Endothelial cell of umbilical vein (primary cell): ENCODE measurements around the gene LIN7A. TPM values are rescaled to one million over a fixed set of nuclear protein-coding genes. Genes with fewer than 3 reads are reported as not detected.

Experiments used
- BruUV-seq: library from RNA; stranded (reverse); fragments of 400-500 nt; replicated peaks from 2 replicates; lab custom pipeline; 2021; lab: Mats Ljungman, UMichigan
- CTCF ChIA-PET: fragments of 300-600, 350-600 bp; sonication (Branson Sonifier 250); formaldehyde crosslinking; loops from one replicate; lab custom pipeline; 2021; ENCODE audit warnings: antibody characterized with exemption, inconsistent platforms; lab: Charles Lee
- POLR2A ChIA-PET: fragments of 300-600, 350-600 bp; sonication (Branson Sonifier 250); formaldehyde crosslinking; loops from one replicate; lab custom pipeline; 2021; ENCODE audit warnings: antibody characterized with exemption, inconsistent platforms; lab: Charles Lee
- DNase-seq: peaks from one replicate; pipeline ENCODE4 v3.0.0-alpha.2; 2011; ENCODE audit warnings: low read depth, low spot score
- FAIRE-seq: peaks from 2 replicates; lab custom pipeline; 2011; peaks lifted over from hg19 to GRCh38; lab: Jason Lieb, UNC
- H2AFZ ChIP-seq: 2 replicates; pipeline ENCODE4 v1.6.0; 2012; ENCODE audit warnings: low read depth, low read length, control low read depth, inconsistent platforms
- H3K27ac ChIP-seq: 2 replicates; pipeline ENCODE4 v1.5.1; 2011; ENCODE audit warnings: low read depth, mild to moderate bottlenecking, control low read depth, low read length, moderate library complexity; ENCODE audit not compliant: insufficient read depth
- H3K27me3 ChIP-seq, 2 experiments: 2 replicates each; pipeline versions ENCODE4 v1.6.0 to v1.6.1; 2011; ENCODE audit warnings: low read length in 2 of 2, mixed read lengths in 1 of 2; ENCODE audit not compliant: control insufficient read depth in 2 of 2, insufficient read depth in 2 of 2
- H3K36me3 ChIP-seq, 2 experiments: 2 replicates in 1 of 2; 3 replicates in 1 of 2; pipeline ENCODE4 v1.5.1; 2011; ENCODE audit warnings: low read length in 2 of 2, mild to moderate bottlenecking in 1 of 2, moderate library complexity in 1 of 2; ENCODE audit not compliant: control insufficient read depth in 2 of 2, insufficient read depth in 2 of 2; ENCODE audit errors: extremely low read depth in 1 of 2
- H3K4me1 ChIP-seq: 3 replicates; pipeline ENCODE4 v1.5.1; 2011; ENCODE audit warnings: mild to moderate bottlenecking, low read length; ENCODE audit not compliant: control insufficient read depth, insufficient read depth; ENCODE audit errors: extremely low read depth
- H3K4me2 ChIP-seq: 2 replicates; pipeline ENCODE4 v1.6.1; 2011; ENCODE audit warnings: low read length, control low read depth, mixed read lengths; ENCODE audit not compliant: insufficient read depth
- H3K4me3 ChIP-seq, 3 experiments: fragments of 200-600 bp in 1 of 3; sonication (generic), shearing (Covaris generic) in 1 of 3; replicated peaks in 1 of 3; 2 replicates each; pipeline ENCODE4 v1.5.1; 2011 to 2016; ENCODE audit warnings: control low read depth in 3 of 3, low read length in 3 of 3, mild to moderate bottlenecking in 2 of 3, inconsistent platforms in 1 of 3, low read depth in 1 of 3, moderate library complexity in 1 of 3; ENCODE audit not compliant: insufficient read depth in 1 of 3
- H3K79me2 ChIP-seq: 2 replicates; pipeline ENCODE4 v1.6.0; 2012; ENCODE audit warnings: low read length, inconsistent platforms; ENCODE audit not compliant: control insufficient read depth, insufficient read depth
- H3K9ac ChIP-seq: replicated peaks from 2 replicates; pipeline ENCODE3; 2011; ENCODE audit warnings: low read length, control low read depth; ENCODE audit not compliant: insufficient read depth; ENCODE audit errors: extremely low read depth
- H3K9me1 ChIP-seq: replicated peaks from 3 replicates; pipeline ENCODE4 v1.6.0; 2011; ENCODE audit warnings: mild to moderate bottlenecking, low read length; ENCODE audit not compliant: control insufficient read depth, insufficient read depth; ENCODE audit errors: extremely low read depth
- H3K9me3 ChIP-seq: replicated peaks from 2 replicates; pipeline ENCODE4 v1.5.1; 2012; ENCODE audit warnings: low read length, inconsistent platforms; ENCODE audit not compliant: control insufficient read depth, insufficient read depth
- H4K20me1 ChIP-seq: replicated peaks from 2 replicates; pipeline ENCODE3; 2011; ENCODE audit warnings: mild to moderate bottlenecking, low read length; ENCODE audit not compliant: control insufficient read depth, insufficient read depth; ENCODE audit errors: extremely low read depth
- EZH2 ChIP-seq: IDR thresholded peaks from 2 replicates; pipeline ENCODE4 v1.6.1; 2012; ENCODE audit warnings: borderline replicate concordance, low read depth, mild to moderate bottlenecking, moderate library complexity, low read length, inconsistent platforms; ENCODE audit not compliant: severe bottlenecking
- FOS ChIP-seq: IDR thresholded peaks from 2 replicates; pipeline ENCODE4 v1.6.1; 2011; ENCODE audit warnings: mild to moderate bottlenecking, low read length, moderate library complexity, borderline replicate concordance; ENCODE audit not compliant: insufficient read depth
- GATA2 ChIP-seq: IDR thresholded peaks from 2 replicates; pipeline ENCODE4 v1.7.0; 2011; ENCODE audit warnings: low read depth, mild to moderate bottlenecking, moderate library complexity, mixed read lengths, low read length; ENCODE audit not compliant: insufficient read length, insufficient read depth
- JUN ChIP-seq: IDR thresholded peaks from 2 replicates; pipeline ENCODE4 v1.6.1; 2011; ENCODE audit warnings: borderline replicate concordance, low read depth; ENCODE audit not compliant: insufficient read length, insufficient read depth
- MYC ChIP-seq: IDR thresholded peaks from one replicate; pipeline ENCODE4 v1.6.1; 2011; ENCODE audit warnings: mild to moderate bottlenecking, low read depth, low read length
- POLR2A ChIP-seq: IDR thresholded peaks from 2 replicates; pipeline ENCODE4 v1.6.1; 2012; ENCODE audit warnings: low read depth, mild to moderate bottlenecking, control low read depth, low read length
- POLR2AphosphoS5 ChIP-seq: IDR thresholded peaks from 2 replicates; pipeline ENCODE4 v1.6.1; 2012; ENCODE audit warnings: low read depth, mild to moderate bottlenecking, control low read depth, low read length, moderate library complexity; ENCODE audit not compliant: insufficient read depth
- dilution Hi-C: fragments of 300-500 bp; cut with MboI; formaldehyde crosslinking; loops from one replicate; pipeline ENCODE4 v1.15.0; 2019; ENCODE audit warnings: low sequenced_read_pairs; ENCODE audit not compliant: extremely low pct_ligation_motif_present
- intact Hi-C: fragments of 100-400 bp; cut with micrococcal nuclease; formaldehyde crosslinking; loops from one replicate; pipeline ENCODE4 v1.10.0; 2022
- polyA plus RNA-seq, 4 experiments: library from polyadenylated mRNA; depleted of rRNA in 3 of 4; stranded (reverse) in 3 of 4; unstranded in 1 of 4; fragments of >200 nt; gene quantifications; 2 replicates each; pipeline versions ENCODE4 v1.2.1 to v1.2.3, GENCODE V29; 2011 to 2012; ENCODE audit warnings: missing spikeins in 1 of 4
- total RNA-seq: library from RNA; stranded (reverse); gene quantifications from 2 replicates; pipeline ENCODE4 v1.2.3, GENCODE V29; 2021
- TF ChIP-seq, protein P1 (sequence below): IDR thresholded peaks from 2 replicates; pipeline ENCODE4 v1.6.1; 2011; ENCODE audit not compliant: insufficient read depth, insufficient read length
- TF ChIP-seq, protein P2 (sequence below), 2 donors: IDR thresholded peaks; 1 replicate in 1 of 2; 2 replicates in 1 of 2; pipeline ENCODE4 v1.5.1; 2011; ENCODE audit warnings: low read length in 2 of 2, mild to moderate bottlenecking in 2 of 2, moderate library complexity in 2 of 2, control low read depth in 1 of 2, inconsistent platforms in 1 of 2, low read depth in 1 of 2; ENCODE audit not compliant: insufficient read depth in 1 of 2; ENCODE audit errors: extremely low read depth in 1 of 2

Gene LIN7A
- total and polyA plus RNA-seq, 2 donors (not counting 3 experiments of a cell fraction or from before 2014, with no cell fraction given) = 1.6 to 4.3 TPM

DNA sequence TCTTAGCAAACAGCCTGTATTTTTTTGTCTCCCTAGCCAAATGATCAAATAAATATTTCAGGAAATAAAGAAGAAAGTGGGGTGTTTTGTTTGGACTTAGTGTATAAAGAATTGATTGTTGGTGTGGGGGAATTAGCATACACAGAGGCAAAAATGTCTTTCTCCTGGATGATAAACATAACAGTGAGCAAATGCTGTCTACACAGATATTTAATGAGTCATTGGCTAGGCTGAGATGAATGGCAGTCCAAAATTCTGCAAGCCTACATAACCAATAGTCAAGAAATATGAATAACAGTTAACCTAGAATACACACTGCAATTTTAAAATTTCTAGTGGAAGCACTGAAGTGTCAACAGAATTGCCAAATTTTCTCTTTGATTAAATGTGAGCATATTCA is 185.3 kb downstream of the LIN7A start:
- H3K4me2 ChIP-seq = no peak overlapping the region
- H4K20me1 ChIP-seq = no peaks in the 10 kb centered on the region
- DNase-seq (no peak), FAIRE-seq (no peak)
- no peaks in the 10 kb centered on the region for H3K4me1 ChIP-seq
- no peaks in the 10 kb centered on the region for H3K9me3 ChIP-seq
- no peaks in the 10 kb centered on the region for H3K9me1 ChIP-seq
- POLR2A ChIA-PET = no interaction called here
- BruUV-seq = no TSS peak
- dilution Hi-C loops = no loop called here
- intact Hi-C loops = no loop called here
- H3K27ac ChIP-seq = no peak overlapping the region
- H3K36me3 ChIP-seq = no peaks in the 10 kb centered on the region
- CTCF ChIA-PET = no interaction called here
- H3K9ac ChIP-seq = no peak overlapping the region
- no peak overlapping the region for H3K4me3 ChIP-seq
- H3K79me2 ChIP-seq = no peaks in the 10 kb centered on the region
- TF ChIP-seq, protein P1, sequence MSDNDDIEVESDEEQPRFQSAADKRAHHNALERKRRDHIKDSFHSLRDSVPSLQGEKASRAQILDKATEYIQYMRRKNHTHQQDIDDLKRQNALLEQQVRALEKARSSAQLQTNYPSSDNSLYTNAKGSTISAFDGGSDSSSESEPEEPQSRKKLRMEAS = no peak
- TF ChIP-seq GATA2 = no peak
- TF ChIP-seq, protein P2, sequence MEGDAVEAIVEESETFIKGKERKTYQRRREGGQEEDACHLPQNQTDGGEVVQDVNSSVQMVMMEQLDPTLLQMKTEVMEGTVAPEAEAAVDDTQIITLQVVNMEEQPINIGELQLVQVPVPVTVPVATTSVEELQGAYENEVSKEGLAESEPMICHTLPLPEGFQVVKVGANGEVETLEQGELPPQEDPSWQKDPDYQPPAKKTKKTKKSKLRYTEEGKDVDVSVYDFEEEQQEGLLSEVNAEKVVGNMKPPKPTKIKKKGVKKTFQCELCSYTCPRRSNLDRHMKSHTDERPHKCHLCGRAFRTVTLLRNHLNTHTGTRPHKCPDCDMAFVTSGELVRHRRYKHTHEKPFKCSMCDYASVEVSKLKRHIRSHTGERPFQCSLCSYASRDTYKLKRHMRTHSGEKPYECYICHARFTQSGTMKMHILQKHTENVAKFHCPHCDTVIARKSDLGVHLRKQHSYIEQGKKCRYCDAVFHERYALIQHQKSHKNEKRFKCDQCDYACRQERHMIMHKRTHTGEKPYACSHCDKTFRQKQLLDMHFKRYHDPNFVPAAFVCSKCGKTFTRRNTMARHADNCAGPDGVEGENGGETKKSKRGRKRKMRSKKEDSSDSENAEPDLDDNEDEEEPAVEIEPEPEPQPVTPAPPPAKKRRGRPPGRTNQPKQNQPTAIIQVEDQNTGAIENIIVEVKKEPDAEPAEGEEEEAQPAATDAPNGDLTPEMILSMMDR (IDR thresholded peaks at IDR 0.05; ENCODE audit: extremely low read depth in 1 of 2, insufficient read depth in 1 of 2, low read depth in 1 of 2, low read length in 2 of 2) = no peak
- no peak for TF ChIP-seq POLR2AphosphoS5
- no peak for TF ChIP-seq EZH2
- no peak for TF ChIP-seq FOS
- TF ChIP-seq JUN = no peak
- no peak for TF ChIP-seq POLR2A
- TF ChIP-seq MYC = no peak
- no peak overlapping the region for H2AFZ ChIP-seq
- H3K27me3 ChIP-seq = no peaks in the 10 kb centered on the region
